Stimulated activated CD4-positive, alpha-beta T cell treated with anti-CD3 and anti-CD28 coated beads, Interleukin-12 subunit alpha, Interleukin-12 subunit beta, amount 100 ng/mL, for 48 hours (primary cell): ENCODE measurements around the gene PNPLA8.
"Not testable (repeated sequence)": the region's sequence is repeated elsewhere in the genome, so short reads cannot be mapped to it uniquely, and the experiment has no call there.

Source experiments
- DNase-seq, 3 donors: peaks; one replicate each; pipeline ENCODE4 v3.0.0-alpha.2; 2020; ENCODE audit warnings: low read depth in 2 of 3, low spot score in 1 of 3

PNPLA8 gene, protein sequence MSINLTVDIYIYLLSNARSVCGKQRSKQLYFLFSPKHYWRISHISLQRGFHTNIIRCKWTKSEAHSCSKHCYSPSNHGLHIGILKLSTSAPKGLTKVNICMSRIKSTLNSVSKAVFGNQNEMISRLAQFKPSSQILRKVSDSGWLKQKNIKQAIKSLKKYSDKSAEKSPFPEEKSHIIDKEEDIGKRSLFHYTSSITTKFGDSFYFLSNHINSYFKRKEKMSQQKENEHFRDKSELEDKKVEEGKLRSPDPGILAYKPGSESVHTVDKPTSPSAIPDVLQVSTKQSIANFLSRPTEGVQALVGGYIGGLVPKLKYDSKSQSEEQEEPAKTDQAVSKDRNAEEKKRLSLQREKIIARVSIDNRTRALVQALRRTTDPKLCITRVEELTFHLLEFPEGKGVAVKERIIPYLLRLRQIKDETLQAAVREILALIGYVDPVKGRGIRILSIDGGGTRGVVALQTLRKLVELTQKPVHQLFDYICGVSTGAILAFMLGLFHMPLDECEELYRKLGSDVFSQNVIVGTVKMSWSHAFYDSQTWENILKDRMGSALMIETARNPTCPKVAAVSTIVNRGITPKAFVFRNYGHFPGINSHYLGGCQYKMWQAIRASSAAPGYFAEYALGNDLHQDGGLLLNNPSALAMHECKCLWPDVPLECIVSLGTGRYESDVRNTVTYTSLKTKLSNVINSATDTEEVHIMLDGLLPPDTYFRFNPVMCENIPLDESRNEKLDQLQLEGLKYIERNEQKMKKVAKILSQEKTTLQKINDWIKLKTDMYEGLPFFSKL

DNA sequence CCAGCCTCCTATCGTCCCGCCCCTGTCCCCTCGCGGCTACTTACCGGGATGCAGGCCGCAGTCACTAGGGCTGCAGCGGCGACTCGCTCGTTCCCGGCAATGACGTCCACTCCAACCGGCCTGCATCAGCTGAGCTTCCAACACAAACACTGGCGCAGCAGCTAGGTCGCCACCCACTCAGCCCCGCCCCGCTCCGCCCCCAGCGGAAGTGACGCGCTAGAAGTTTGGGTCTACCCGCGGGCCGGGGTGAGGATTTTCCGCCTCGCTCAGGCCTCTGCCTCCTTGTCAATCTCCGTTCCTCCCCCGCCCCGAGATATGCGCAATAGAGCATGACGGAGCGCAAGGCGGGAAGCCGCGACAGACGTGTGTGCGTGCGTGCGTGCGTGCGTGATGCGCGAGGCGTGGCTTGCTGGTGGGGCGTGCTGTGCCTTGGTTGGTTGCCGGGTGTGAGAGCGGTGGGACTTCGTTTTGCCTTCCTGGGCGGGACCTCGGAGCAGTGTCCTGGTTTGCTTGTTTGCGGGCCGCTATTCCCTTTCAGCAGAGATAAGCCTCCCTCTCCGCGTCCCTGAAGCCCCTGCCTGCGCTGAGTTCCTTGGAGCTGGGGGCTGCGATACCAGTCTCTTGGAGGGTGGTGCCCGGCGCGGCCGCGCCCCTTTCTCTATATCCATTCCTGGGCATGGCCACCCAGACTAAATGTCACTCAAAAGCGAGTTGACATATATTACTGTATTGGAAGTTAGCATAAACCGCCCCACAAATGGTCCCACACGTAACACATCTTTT lies at the start of gene PNPLA8:
Gene PNPLA8 (minus strand): TSS at position 151 of the 783 bp plus-strand sequence. CDS start 10,644 bp downstream, outside the sequence.
- peak; percentile 100 for DNase-seq

DNA sequence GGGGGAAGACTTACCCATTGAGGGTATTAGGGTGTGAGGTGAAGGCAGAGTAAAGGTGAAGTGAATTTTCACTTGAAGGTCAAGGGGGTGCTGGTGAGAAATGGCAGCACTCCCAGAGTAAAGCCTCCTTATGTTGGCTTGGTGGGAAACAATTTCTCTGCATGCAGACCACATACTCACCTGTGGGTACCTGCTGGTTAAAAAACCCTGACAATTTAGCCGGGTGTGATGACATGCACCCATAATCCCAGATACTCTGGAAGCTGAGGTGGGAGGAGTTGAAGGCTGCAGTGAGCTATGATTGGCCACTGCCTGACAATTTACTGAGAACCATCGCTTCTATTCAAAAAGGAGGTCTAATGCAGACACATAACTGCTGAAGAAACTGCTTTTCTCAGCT lies 49.2 kb upstream of the PNPLA8 start:
- DNase-seq, result no peak

DNA sequence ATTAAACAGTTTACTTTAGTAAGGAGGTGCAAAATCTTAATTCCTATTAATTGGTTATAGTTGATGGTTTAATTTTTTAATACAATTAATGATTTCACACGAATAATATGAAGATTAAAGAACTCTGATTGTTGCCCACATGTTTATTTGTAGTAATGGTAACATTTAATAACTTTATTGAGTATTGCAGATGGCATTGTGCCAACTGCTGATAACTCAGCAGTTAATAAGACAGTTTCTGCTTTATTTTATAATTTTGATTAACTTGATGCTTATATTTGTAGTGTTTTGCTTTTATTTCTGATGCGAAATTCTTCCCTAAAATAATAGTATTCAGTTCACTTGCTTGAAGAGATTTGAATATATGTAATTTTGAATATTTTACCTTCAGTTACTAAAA lies 46.5 kb upstream of the PNPLA8 start:
- DNase-seq, result no peak

DNA sequence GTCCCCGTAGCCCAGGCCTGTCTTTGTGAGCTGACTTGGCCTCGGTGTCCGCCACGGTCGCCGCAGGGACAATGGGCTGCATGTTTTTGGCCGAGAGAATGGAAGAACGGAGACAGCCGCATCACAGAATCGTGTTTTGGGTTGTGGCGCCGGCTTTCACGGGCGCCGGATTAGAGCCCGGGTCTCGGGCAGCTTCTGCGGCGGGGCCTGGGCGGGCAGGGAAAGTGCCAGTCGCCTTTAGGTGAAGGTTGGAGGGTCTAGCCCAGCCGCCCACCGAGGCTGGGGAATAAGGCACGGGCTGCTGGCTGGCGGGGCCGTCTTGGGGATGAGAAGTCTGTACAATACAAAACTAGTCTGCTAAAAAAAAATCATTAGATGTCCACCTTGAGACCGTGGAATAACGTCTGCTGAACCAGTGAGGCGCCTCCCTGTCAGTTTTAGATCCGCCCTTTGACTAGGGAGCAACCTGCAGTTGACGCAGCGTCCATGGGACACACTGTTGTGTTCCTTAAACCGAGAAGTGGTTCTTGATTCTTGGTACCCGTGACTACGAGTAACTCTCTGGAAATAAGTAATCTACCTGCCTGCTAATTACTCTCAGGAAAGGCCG lies 44.3 kb upstream of the PNPLA8 start:
- DNase-seq, result peak; percentile 9 to 37 (median 23)

DNA sequence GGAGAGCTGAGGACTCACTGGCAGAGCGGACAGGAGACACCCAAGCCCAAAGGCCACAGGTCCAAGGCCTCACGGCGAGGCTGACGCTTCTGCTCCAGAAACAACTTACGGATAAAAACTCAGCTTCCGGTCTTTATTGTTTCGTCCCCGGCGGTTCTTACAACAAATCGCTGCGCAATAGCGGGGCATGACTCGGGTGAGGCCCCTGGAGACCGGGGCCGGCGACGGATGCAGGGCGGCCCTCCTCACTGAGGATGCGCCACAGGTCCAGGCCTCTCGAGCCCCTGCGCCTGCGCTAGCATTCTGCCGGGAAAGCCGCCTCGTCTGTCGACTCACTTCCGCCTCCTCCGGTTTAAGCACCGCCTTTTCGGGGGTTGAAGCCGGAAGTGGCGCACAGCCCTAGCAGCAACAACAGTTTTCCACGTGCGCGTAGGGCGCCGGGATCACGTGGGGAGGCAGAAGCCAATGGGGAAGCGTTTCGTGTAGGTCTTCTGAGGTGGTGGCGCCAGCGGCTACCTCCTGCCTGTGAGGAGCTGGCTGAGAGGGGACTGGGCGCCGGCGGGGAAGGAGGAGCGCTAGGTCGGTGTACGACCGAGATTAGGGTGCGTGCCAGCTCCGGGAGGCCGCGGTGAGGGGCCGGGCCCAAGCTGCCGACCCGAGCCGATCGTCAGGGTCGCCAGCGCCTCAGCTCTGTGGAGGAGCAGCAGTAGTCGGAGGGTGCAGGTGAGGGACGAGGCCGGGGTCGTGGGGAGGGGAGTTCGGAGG lies 43.6 kb upstream of the PNPLA8 start, which contains the start of the genes DNAJB9 and THAP5:
Gene DNAJB9 (plus strand): TSS at position 494 of the 765 bp plus-strand sequence. CDS start 1,853 bp downstream, outside the sequence.
Gene THAP5 (minus strand): TSS at position 326 of the 765 bp plus-strand sequence. CDS start 137 bp downstream, at position 189.
- DNase-seq, result peak; percentile 97 to 99 (median 97)

DNA sequence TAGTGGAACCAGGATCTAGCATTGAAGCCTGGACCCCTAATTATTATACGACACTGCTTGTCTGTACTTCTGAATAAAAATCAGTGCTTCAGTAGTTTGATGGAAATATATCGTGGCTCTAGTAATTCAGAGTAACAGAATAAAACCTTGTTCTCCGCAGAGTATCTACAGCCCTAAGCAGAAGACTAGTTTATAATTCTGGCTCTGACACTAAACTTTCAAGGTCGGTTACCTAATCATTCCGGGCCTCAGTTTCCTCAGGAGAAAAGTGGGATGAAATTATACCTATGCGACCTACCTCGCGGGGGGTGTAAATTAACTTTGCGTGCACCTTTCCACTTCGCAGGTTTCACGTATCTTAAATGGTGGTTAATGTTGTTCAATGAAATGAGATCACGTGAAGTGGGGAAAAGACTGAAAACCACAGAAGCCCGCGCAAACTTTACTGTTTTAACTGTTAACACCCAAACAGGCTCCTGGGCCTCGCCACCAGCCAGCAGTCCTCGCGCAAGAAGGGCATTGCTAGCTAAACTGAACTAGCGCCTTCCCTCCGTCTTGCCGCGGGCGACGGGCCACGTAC lies 43.0 kb upstream of the PNPLA8 start:
- no peak for DNase-seq

DNA sequence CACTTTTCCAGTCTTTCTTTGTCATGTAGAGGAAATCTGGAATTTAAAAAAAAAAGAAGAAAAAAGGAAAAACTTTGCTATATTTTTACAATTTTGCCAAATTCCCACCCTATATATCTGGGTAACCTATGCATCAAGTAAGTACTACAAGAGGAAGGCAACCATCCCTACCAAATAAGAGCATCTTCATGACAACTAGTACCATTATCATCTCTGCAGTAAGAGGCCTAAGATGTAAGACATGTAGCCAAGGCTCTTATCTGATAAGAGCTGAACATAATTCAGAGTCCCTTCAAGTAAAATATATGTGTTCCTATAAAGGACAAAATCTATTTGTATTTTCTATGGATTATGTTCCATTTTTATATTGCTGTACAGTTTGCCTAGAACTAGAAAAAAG lies 40.1 kb upstream of the PNPLA8 start:
- DNase-seq, result no peak

DNA sequence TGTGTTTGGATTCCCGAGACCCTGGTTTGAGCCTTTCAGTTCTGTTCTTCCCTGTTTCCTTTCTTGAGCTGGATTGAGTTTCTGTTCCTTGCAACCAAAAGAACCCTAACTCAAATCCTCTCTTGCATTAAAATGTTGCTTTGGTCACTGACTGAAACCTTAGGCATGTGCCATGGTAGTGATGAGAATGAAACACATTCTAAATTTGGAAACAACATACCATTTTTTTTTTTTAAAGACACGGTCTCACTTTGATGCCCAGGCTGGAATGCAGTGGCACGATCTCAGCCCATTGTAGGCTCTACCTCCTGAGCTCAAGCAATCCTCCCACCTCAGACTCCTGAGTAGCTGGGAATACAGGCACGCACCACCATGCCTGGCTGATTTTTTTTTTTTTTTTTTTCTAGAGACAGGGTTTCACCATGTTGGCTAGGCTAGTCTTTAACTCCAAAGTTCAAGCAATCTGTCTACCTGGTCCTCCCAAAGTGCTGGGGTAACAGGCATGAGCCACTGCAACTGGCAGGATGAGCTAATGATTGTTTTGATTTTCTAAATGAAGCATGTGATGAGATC lies 35.2 kb upstream of the PNPLA8 start:
- no peak for DNase-seq

DNA sequence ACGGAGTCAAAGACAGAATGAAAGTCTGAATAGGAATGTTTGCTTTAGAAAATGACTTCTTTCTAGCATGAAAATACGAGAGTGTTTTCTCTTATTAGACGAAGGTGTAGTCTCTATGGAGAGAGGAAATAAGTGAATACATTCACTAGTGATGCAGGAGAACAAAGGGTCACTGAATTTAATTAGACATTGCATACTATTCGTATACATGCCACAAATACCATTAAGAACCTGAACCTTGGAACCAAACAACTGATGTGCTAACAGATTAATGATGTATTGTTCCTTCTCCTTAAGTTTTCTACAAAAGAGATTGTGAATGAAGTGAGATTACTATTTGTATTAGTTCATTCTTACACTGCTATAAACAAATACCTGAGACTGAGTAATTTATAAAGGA lies 33.3 kb upstream of the PNPLA8 start:
- DNase-seq, result no peak

DNA sequence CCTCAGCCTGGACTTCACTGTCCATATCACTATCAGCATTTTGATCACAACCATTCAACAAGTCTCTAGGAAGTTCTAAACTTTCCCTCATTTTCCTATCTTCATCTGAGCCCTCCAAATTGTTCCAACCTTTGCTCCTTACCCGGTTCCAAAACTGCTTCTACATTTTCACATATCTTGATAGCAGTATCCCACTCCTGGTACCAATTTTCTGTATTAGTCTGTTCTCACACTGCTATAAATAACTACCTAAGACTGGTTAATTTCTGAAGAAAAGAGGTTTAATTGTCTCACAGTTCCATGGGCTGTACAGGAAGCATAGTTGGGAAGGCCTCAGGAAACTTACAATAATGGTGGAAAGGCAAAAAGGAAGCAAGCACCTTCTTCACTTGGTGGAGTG lies 31.7 kb upstream of the PNPLA8 start:
- no peak for DNase-seq

DNA sequence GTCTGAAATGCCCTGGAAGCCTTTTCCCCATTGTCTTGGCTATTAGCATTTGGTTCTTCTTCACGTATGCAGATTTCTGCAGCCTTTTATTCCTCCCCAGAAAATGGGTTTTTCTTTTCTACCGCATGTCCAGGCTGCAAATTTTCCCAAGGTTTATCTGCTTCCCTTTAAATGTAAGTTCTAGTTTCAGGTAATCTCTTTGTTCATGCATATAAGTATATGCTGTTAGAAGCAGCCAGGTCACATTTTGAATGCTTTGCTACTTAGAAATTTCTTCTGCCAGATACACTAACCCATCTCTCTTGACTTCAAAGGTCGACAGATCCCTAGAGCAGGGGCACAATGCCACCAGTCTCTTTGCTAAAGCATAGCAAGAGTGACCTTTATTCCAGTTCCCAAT lies 31.3 kb upstream of the PNPLA8 start:
- DNase-seq, result no peak

DNA sequence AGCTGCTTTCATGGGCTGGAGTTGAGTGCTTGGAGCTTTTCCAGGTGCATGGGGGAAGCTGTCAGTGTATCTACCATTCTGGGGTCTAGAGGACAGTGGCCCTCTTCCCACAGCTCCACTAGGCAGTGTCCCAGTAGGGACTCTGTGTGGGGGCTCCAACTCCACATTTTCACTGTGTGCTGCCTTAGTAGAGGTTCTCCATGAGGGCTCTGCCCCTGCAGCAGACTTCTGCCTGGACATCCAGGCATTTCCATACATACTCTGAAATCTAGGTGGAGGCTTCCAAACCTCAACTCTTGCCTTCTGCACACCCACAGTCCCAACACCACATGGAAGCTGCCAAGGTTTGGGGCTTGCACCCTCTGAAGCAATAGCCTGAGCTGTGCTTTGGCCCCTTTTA lies 30.7 kb upstream of the PNPLA8 start:
- not testable (repeated sequence) for DNase-seq

DNA sequence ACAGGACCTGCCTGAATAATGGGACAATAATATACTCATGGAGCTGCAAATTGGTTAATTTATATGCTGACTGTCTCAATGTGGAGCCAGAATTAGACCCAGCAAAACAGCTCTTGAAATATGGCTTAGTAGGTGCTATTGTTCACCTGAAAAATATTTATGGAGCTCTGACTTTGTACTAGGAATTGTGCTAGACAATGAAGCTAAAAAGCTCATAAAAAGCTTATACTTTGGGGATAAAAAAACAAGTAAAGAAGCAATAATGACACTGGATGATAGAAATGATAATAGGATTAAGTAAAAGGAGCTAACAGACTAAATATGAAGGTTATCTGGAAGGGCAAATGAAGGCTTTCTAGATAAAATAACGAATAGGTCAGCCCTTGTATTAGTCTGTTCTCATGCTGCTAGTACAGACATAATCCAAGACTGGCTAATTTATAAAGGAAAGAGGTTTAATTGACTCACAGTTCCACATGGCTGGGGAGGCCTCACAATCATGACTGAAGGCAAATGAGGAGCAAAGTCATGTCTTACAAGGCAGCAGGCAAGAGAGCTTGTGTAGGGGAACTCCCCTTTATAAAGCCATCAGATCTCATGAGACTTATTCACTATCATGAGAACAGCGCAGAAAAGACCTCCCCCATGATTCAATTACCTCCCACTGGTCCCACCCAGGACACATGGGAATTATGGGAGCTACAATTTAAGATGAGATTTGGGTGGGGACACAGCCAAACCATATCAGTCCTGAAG lies 22.4 kb upstream of the PNPLA8 start:
- DNase-seq, result not testable (repeated sequence)

DNA sequence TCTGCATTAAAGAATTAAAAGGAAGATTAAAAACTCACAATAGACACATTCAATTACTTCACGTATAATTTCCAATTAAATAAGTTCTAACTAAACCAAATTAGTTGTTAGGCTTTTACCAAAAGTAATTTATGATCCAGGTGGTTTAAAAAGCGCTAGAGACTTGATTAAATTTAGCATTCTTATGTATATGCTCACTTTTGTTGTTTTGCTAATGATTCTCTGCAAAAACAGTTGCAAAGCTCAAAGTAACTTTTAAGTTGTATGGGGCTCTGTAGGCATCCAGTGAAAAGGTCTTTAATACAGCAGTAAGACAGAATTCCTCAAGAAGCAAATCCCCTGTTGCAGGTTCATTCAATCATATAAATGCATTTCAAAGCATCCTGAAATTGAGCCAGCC lies 15.5 kb upstream of the PNPLA8 start:
- DNase-seq, result no peak

DNA sequence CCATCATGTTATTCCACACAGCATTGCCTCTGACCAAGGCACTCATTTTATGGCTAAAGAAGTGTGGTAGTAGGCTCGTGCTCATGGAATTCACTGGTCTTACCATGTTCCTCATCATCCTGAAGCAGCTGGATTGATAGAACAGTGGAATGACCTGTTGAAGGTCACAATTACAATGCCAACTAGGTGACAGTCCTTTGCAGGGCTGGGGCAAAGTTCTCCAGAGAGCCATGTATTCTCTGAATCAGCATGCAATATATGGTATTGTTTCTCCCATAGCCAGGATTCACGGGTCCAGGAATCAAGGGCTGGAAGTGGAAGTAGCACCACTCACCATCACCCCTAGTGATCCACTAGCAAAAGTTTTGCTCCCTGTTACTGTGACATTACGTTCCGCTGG lies 12.8 kb upstream of the PNPLA8 start:
- not testable (repeated sequence) for DNase-seq

DNA sequence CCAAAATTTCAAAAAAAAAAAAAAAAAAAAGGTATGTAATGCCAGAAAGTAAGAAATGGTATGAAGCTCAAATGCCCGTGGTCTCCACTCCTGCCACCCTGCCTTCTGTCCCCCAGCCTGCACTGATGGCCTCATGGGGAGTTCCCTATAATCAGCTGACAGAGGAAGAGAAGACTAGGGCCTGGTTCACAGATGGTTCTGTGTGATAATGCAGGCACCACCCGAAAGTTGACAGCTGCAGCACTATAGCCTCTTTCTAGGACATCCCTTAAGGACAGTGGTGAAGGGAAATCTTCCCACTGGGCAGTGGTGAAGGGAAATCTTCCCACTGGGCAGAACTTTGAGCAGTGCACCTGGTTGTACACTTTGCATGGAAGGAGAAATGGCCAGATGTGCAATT lies 12.3 kb upstream of the PNPLA8 start:
- not testable (repeated sequence) for DNase-seq

DNA sequence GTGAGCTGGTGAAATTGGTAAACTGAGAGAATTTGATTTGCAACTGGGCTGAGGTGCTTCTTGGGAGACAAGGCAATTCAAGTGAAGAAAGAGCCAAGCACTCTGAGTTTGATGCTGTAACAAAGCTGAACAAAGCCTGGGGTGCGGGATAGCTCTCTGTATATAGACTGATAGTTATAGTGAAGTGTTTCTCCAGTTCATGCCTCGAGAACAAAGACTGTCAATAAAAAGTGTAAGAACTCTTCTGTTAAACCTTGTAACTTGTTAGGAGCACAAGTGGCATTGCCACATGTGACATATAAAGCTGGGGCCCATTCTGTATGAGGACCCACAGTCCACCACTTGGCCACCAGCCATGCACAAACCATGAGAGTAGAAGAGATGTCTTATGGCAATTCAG lies 11.3 kb upstream of the PNPLA8 start:
- no peak for DNase-seq

DNA sequence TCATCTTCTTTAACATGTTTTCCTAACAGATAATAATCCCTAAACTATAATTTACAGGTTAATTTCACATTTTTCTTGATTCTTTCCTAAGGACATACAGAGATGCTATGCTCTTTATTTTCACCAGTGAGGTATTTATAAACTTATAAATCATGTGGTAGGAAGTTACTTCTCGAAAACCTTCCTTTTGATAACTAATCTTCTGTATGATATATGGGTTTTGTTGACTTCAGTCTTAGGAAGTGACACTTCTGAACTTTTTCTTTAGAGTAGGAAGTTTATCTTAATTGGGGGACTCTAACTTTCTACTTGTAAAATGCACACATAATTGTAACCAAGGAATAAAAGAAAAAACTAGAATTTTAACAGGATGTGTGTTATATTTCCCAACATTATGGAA lies 9.8 kb upstream of the PNPLA8 start:
- DNase-seq, result no peak

DNA sequence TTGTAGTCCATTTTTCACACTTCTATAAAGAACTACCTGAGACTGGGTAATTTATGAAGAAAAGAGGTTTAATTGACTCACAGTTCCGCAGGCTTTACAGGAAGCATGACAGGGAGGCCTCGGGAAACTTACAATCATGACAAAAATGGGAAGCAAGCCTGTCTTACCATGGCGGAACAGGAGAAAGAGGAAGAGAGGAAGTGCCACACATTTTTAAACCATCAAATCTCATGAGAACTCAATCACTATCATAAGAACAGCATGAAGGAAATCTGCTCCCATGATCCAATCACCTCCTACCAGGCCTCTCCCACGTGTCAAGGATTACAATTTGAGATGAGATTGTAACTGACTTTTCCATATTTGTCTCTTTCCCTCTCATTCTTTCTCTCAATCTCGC lies 9.3 kb upstream of the PNPLA8 start:
- no peak for DNase-seq
